Measurements from ENCODE around the gene DNAJC8. TPM values are rescaled to one million over a fixed set of nuclear protein-coding genes. Genes with fewer than 3 reads are reported as not detected.
A peak's percentile ranks its signal among the peaks of the same experiment; 100 is the strongest.

The DNAJC8 gene
- total RNA-seq, 1 donor from 2014 or later = 90.3 TPM

GRCh38 chr1:28173980-28174297, 58.9 kb downstream of the DNAJC8 start:
- DNase-seq (ENCODE audit: low spot score, unreplicated experiment) = no peak
- H3K4me3 Mint-ChIP-seq (ENCODE audit: low read depth) = no peak overlapping the region
- no peak for TF ChIP-seq CTCF (IDR thresholded peaks at IDR 0.05; ENCODE audit: unreplicated experiment)
- H3K27me3 Mint-ChIP-seq = peaks cover 10% of the 10 kb centered on the region
- H3K36me3 Mint-ChIP-seq (ENCODE audit: insufficient read depth) = no peaks in the 10 kb centered on the region
- H3K27ac Mint-ChIP-seq = no peak overlapping the region
- H3K4me1 Mint-ChIP-seq (ENCODE audit: low read depth) = peaks cover 9% of the 10 kb centered on the region
- H3K9me3 Mint-ChIP-seq (ENCODE audit: low read depth) = no peaks in the 10 kb centered on the region

GRCh38 chr1:28173151-28173979, 59.5 kb downstream of the DNAJC8 start:
- Mint-ChIP-seq H3K4me3 (ENCODE audit: low read depth) (no peak overlapping the region), H3K27me3 (peaks cover 10% of the 10 kb centered on the region), H3K9me3 (ENCODE audit: low read depth) (no peaks in the 10 kb centered on the region), H3K4me1 (ENCODE audit: low read depth) (peaks cover 9% of the 10 kb centered on the region), H3K36me3 (ENCODE audit: insufficient read depth) (no peaks in the 10 kb centered on the region), H3K27ac (no peak overlapping the region)
- no peak for DNase-seq (ENCODE audit: low spot score, unreplicated experiment)
- TF ChIP-seq CTCF (IDR thresholded peaks at IDR 0.05; ENCODE audit: unreplicated experiment) = no peak

- H3K27me3 Mint-ChIP-seq = peaks cover 10% of the 10 kb centered on the region
- DNase-seq (ENCODE audit: low spot score, unreplicated experiment) = no peak
- no peaks in the 10 kb centered on the region for H3K9me3 Mint-ChIP-seq (ENCODE audit: low read depth)
- TF ChIP-seq CTCF (IDR thresholded peaks at IDR 0.05; ENCODE audit: unreplicated experiment) = no peak
- H3K4me3 Mint-ChIP-seq (ENCODE audit: low read depth) = no peak overlapping the region
- peaks cover 9% of the 10 kb centered on the region for H3K4me1 Mint-ChIP-seq (ENCODE audit: low read depth)
- no peak overlapping the region for H3K27ac Mint-ChIP-seq
- no peaks in the 10 kb centered on the region for H3K36me3 Mint-ChIP-seq (ENCODE audit: insufficient read depth)
These were observed 60.1 kb downstream of the DNAJC8 start for GRCh38 chr1:28172713-28173150.

- Mint-ChIP-seq H3K4me3 (ENCODE audit: low read depth) (no peak overlapping the region), H3K36me3 (ENCODE audit: insufficient read depth) (no peaks in the 10 kb centered on the region), H3K4me1 (ENCODE audit: low read depth) (peaks cover 9% of the 10 kb centered on the region), H3K9me3 (ENCODE audit: low read depth) (no peaks in the 10 kb centered on the region), H3K27me3 (no peaks in the 10 kb centered on the region), H3K27ac (peak overlapping the region; percentile 11)
- TF ChIP-seq CTCF (IDR thresholded peaks at IDR 0.05; ENCODE audit: unreplicated experiment) = no peak
- no peak for DNase-seq (ENCODE audit: low spot score, unreplicated experiment)
These were observed 61.6 kb downstream of the DNAJC8 start for GRCh38 chr1:28171246-28171645.

- peaks cover 4% of the 10 kb centered on the region for H3K9me3 Mint-ChIP-seq (ENCODE audit: low read depth)
- no peak overlapping the region for H3K4me3 Mint-ChIP-seq (ENCODE audit: low read depth)
These were observed 62.7 kb downstream of the DNAJC8 start for GRCh38 chr1:28170001-28170596.

More at GRCh38 chr1:28170001-28170596, 62.7 kb downstream of the DNAJC8 start:
- Mint-ChIP-seq H3K4me1 (ENCODE audit: low read depth) (peaks cover 9% of the 10 kb centered on the region), H3K36me3 (ENCODE audit: insufficient read depth) (no peaks in the 10 kb centered on the region), H3K27ac (no peak overlapping the region), H3K27me3 (no peaks in the 10 kb centered on the region)
- DNase-seq (ENCODE audit: low spot score, unreplicated experiment) = no peak
- no peak for TF ChIP-seq CTCF (IDR thresholded peaks at IDR 0.05; ENCODE audit: unreplicated experiment)
